Fibroblast of pulmonary artery (primary cell): ENCODE measurements around the gene DMRTB1.

Experiments
- DNase-seq: peaks from one replicate; pipeline ENCODE4 v3.0.0-alpha.2; 2010; ENCODE audit warnings: low read depth
- H3K4me3 ChIP-seq: replicated peaks from 2 replicates; pipeline ENCODE4 v1.5.1; 2011; ENCODE audit warnings: low read depth, mild to moderate bottlenecking, control low read depth, low read length, moderate library complexity
- CTCF ChIP-seq: IDR thresholded peaks from 2 replicates; pipeline ENCODE4 v1.5.1; 2011; ENCODE audit warnings: mild to moderate bottlenecking, control low read depth, low read length, inconsistent platforms; ENCODE audit errors: missing control alignments

Gene DMRTB1

GRCh38 chr1:53459321-53460175 is at the start of gene DMRTB1:
Gene DMRTB1, plus strand, starts transcription at chr1:53459399. Its CDS starts 55 bp downstream, at chr1:53459454.
- H3K4me3 ChIP-seq = no peak within 1 kb of the TSS
- no peak for DNase-seq
- no peak for TF ChIP-seq CTCF

GRCh38 chr1:53409695-53410094 is 49.5 kb upstream of the DMRTB1 start:
- H3K4me3 ChIP-seq = no peak overlapping the region
- no peak for DNase-seq
- TF ChIP-seq CTCF = no peak

GRCh38 chr1:53410100-53410541 is 49.1 kb upstream of the DMRTB1 start:
- no peak for DNase-seq
- no peak for TF ChIP-seq CTCF
- H3K4me3 ChIP-seq = no peak overlapping the region

DNA sequence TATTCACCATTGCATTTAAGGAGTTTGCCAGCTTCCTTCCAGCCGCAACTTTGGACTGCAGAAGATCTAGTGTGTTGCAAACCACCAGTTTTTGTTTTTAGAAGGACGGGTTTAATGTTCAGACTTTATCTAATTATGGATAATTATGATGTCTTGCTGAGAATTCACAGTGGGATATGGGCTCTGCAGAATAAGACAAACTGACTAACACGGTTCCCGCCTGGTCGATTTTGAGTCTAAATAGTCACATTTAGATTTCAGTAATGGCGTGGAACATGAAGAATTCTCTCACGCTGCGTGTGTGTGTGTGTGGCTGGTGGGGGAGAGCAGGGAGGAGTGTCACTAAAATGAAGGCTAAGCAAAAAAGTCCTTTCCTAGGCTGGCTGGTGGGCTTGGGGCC is 48.5 kb upstream of the DMRTB1 start:
- DNase-seq = no peak
- no peak overlapping the region for H3K4me3 ChIP-seq
- TF ChIP-seq CTCF = no peak

GRCh38 chr1:53411541-53412152 is 47.6 kb upstream of the DMRTB1 start:
- no peak overlapping the region for H3K4me3 ChIP-seq
- no peak for TF ChIP-seq CTCF
- DNase-seq = no peak

DNA sequence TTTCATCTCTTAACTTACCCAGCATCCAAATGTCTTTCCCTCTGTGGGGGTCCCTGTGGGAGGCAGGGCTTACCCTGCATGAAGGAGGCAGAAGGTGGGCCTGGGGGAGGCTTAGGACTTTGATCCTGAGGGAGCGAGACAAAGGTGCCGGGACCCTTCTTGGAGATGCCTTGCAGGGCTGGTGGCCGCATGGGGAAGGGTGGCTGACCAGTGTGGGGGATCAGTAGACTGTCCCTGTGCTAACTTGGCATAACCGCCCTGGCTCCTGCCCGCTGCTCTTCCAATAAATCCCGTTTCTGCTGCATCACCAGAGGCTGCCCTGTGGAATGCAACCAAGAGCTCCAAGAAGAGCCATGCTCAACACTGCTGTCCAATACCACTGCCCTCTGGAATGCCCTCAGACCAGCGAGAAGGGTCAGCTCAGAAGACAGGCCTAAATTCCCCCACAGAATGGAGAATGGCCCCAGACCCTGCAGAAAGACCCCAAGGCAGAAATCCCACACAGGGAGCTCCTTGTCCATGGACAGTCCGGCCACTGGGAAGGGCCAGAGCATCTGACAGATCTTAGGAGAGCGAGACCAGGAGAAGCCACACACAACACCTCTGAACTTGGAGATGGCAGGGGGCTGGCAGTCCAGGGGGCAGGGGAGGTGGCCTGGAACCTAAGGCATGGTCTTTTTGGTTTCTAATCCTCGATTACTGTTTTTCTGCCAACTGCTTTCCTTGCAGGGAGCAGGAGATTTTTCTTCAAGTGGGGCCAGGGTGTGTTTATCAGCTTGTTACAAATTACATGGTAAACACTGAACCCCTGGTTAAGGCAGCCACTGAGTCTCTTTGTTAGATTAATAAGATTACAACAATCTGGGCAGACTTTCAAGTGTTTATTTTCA is 46.7 kb upstream of the DMRTB1 start:
- no peak for TF ChIP-seq CTCF

More for the DNA sequence above, 46.7 kb upstream of the DMRTB1 start:
- H3K4me3 ChIP-seq = no peak overlapping the region
- no peak for DNase-seq
